ENCODE data around the gene PCDHA13. TPM values are rescaled to one million over a fixed set of nuclear protein-coding genes. Genes with fewer than 3 reads are reported as not detected.
"Not testable (repeated sequence)": the region's sequence is repeated elsewhere in the genome, so short reads cannot be mapped to it uniquely, and the experiment has no call there.

PCDHA13 gene, protein sequence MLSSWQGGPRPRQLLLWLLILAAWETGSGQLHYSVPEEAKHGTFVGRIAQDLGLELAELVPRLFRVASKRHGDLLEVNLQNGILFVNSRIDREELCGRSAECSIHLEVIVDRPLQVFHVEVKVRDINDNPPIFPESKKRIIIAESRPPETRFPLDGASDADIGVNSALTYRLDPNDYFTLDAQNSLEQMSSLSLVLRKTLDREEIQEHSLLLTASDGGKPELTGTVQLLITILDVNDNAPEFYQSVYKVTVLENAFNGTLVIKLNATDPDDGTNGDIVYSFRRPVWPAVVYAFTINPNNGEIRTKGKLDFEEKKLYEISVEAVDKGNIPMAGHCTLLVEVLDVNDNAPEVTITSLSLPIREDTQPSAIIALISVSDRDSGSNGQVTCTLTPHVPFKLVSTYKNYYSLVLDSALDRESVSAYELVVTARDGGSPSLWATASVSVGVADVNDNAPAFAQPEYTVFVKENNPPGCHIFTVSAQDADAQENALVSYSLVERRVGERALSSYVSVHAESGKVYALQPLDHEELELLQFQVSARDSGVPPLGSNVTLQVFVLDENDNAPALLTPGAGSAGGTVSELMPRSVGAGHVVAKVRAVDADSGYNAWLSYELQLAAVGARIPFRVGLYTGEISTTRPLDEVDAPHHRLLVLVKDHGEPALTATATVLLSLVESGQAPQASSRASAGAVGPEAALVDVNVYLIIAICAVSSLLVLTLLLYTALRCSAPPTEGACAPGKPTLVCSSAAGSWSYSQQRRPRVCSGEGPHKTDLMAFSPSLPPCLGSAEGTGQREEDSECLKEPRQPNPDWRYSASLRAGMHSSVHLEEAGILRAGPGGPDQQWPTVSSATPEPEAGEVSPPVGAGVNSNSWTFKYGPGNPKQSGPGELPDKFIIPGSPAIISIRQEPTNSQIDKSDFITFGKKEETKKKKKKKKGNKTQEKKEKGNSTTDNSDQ
- 1 to 10 TPM; 1.3 to 3.5 (median 1.6) TPM for total RNA-seq

DNA sequence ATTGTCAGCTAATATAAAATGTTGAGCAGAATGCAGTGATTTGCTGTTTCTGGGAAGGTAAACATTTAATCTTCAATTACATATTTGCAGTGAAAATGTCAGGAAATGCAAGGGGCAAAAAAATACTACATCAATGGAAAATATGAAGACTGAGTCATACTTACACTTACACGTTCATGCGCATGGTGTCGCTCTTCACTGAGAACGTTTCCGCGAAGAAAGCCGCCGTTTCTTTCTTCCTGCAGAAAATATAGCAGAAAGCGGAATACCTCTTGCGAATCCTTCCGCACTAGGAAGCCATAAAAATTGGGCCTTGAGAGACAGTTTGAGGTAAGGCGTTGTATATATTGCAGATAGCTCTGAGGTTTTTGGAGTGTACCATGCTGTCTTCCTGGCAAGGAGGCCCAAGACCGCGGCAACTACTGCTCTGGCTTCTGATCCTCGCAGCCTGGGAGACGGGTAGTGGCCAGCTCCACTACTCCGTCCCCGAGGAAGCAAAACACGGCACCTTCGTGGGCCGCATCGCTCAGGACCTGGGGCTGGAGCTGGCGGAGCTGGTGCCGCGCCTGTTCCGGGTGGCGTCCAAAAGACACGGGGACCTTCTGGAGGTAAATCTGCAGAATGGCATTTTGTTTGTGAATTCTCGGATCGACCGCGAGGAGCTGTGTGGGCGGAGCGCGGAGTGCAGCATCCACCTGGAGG lies at the start of gene PCDHA13:
TSS of gene PCDHA13 (plus strand) at position 236 of the 702 bp plus-strand sequence. CDS start at position 381, 145 bp downstream.
- Histone ChIP-seq H3K36me3 (no peaks in the 10 kb centered on the region), H3K4me1 (no peaks in the 10 kb centered on the region), H3K4me3 (peak within 1 kb of the TSS in 2 of 3 donors; percentile 32 to 50), H3K27ac (no peak within 1 kb of the TSS), H3K27me3 (no peaks in the 10 kb centered on the region), H3K9me3 (peaks cover 31 to 56% of the 10 kb centered on the region in 2 donors)
- no peak for DNase-seq (ENCODE audit: low spot score in 2 of 2)
- TF ChIP-seq POLR2AphosphoS5 (IDR thresholded peaks at IDR 0.05) (no peak), POLR2A (IDR thresholded peaks at IDR 0.05) (no peak)
- TF ChIP-seq, protein P1, sequence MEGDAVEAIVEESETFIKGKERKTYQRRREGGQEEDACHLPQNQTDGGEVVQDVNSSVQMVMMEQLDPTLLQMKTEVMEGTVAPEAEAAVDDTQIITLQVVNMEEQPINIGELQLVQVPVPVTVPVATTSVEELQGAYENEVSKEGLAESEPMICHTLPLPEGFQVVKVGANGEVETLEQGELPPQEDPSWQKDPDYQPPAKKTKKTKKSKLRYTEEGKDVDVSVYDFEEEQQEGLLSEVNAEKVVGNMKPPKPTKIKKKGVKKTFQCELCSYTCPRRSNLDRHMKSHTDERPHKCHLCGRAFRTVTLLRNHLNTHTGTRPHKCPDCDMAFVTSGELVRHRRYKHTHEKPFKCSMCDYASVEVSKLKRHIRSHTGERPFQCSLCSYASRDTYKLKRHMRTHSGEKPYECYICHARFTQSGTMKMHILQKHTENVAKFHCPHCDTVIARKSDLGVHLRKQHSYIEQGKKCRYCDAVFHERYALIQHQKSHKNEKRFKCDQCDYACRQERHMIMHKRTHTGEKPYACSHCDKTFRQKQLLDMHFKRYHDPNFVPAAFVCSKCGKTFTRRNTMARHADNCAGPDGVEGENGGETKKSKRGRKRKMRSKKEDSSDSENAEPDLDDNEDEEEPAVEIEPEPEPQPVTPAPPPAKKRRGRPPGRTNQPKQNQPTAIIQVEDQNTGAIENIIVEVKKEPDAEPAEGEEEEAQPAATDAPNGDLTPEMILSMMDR (IDR thresholded peaks at IDR 0.05): no peak
- intact Hi-C loops (cut with DNase I; ENCODE audit: low total_unique reads): no loop called here

DNA sequence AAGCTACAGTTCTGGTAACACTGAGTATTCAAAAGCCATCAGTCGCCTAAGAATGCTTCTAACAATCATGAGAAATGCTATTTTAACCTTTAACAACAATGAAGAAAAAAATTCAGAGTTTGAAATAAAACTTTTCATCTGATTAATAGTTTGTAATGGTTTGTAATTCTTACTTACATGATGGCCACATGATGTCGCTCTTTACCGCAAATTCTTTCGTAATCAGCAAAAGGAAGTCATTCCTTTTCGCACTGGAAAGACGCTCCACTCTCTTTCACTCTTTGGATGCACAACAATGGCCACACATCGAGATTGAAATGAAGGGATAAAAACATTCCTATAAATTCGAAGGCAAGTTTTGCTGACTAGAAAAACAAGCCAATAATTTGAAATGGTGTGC lies 47.9 kb upstream of the PCDHA13 start, which contains the start of gene PCDHA7:
TSS of gene PCDHA7 (plus strand) at position 277 of the 400 bp plus-strand sequence. CDS start at position 392, 115 bp downstream.
- H3K36me3 ChIP-seq: no peaks in the 10 kb centered on the region
- peak within 1 kb of the TSS in 1 of 3 donors; percentile 10 for H3K4me3 ChIP-seq
- H3K9me3 ChIP-seq: peaks cover 41 to 62% of the 10 kb centered on the region in 2 donors
- no peak within 1 kb of the TSS for H3K27ac ChIP-seq
- H3K4me1 ChIP-seq: no peaks in the 10 kb centered on the region
- intact Hi-C loops (cut with DNase I; ENCODE audit: low total_unique reads): no loop called here
- H3K27me3 ChIP-seq: no peaks in the 10 kb centered on the region
- TF ChIP-seq POLR2A (IDR thresholded peaks at IDR 0.05): no peak
- TF ChIP-seq, protein P1 (IDR thresholded peaks at IDR 0.05): no peak
- no peak for TF ChIP-seq POLR2AphosphoS5 (IDR thresholded peaks at IDR 0.05)
- DNase-seq (ENCODE audit: low spot score in 2 of 2): no peak

DNA sequence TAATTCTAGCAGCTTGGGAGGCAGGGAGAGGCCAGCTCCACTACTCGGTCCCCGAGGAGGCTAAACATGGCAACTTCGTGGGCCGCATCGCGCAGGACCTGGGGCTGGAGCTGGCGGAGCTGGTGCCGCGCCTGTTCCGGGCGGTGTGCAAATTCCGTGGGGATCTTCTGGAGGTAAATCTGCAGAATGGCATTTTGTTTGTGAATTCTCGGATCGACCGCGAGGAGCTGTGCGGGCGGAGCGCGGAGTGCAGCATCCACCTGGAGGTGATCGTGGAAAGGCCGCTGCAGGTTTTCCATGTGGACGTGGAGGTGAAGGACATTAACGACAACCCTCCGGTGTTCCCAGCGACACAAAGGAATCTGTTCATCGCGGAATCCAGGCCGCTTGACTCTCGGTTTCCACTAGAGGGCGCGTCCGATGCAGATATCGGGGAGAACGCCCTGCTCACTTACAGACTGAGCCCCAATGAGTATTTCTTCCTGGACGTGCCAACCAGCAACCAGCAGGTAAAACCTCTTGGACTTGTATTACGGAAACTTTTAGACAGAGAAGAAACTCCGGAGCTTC lies 47.4 kb upstream of the PCDHA13 start:
- H3K4me3 ChIP-seq: peak overlapping the region in 1 of 3 donors; percentile 10
- H3K4me1 ChIP-seq; H3K27ac ChIP-seq; intact Hi-C loops (cut with DNase I; ENCODE audit: low total_unique reads); DNase-seq (ENCODE audit: low spot score in 2 of 2); H3K36me3 ChIP-seq; H3K27me3 ChIP-seq: not testable (repeated sequence)
- peaks cover 37 to 57% of the 10 kb centered on the region in 2 donors for H3K9me3 ChIP-seq

DNA sequence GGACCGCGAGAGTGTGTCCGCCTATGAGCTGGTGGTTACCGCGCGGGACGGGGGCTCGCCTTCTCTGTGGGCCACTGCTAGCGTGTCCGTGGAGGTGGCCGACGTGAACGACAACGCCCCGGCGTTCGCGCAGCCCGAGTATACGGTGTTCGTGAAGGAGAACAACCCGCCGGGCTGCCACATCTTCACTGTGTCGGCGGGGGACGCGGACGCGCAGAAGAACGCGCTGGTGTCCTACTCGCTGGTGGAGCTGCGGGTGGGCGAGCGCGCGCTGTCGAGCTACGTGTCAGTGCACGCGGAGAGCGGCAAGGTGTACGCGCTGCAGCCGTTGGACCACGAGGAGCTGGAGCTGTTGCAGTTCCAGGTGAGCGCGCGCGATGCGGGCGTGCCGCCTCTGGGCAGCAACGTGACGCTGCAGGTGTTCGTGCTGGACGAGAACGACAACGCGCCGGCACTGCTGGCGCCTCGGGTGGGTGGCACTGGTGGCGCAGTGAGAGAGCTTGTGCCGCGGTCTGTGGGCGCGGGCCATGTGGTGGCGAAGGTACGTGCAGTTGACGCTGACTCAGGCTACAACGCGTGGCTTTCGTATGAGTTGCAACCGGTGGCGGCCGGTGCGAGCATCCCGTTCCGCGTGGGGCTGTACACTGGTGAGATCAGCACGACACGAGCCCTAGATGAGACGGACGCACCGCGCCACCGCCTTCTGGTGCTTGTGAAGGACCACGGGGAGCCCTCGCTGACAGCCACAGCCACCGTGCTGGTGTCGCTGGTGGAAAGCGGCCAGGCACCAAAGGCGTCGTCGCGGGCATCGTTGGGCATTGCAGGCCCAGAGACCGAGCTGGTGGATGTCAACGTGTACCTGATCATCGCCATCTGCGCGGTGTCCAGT lies 46.1 kb upstream of the PCDHA13 start:
- H3K27me3 ChIP-seq: no peaks in the 10 kb centered on the region
- H3K4me1 ChIP-seq: no peaks in the 10 kb centered on the region
- no peak overlapping the region for H3K27ac ChIP-seq
- DNase-seq (ENCODE audit: low spot score in 2 of 2): no peak
- intact Hi-C loops (cut with DNase I; ENCODE audit: low total_unique reads): no loop called here
- no peaks in the 10 kb centered on the region for H3K36me3 ChIP-seq
- TF ChIP-seq POLR2AphosphoS5 (IDR thresholded peaks at IDR 0.05) (no peak), POLR2A (IDR thresholded peaks at IDR 0.05) (no peak)
- TF ChIP-seq, protein P1 (IDR thresholded peaks at IDR 0.05): no peak
- no peak overlapping the region for H3K4me3 ChIP-seq
- H3K9me3 ChIP-seq: peaks cover 28 to 62% of the 10 kb centered on the region in 2 donors

All from breast epithelium (tissue), 4 donors.